Neural progenitor cell (in vitro differentiated cells): ENCODE measurements around the gene RAB5A. TPM values are rescaled to one million over a fixed set of nuclear protein-coding genes. Genes with fewer than 3 reads are reported as not detected.
"Not testable (repeated sequence)": the region's sequence is repeated elsewhere in the genome, so short reads cannot be mapped to it uniquely, and the experiment has no call there.

ENCODE experiments used
- DNase-seq: peaks from one replicate; pipeline ENCODE4 v3.0.0-alpha.2; 2016; ENCODE audit warnings: low spot score
- H2AFZ ChIP-seq: fragments of 200-600 bp; sonication (generic); replicated peaks from 2 replicates; pipeline ENCODE4 v1.6.1; 2016; ENCODE audit warnings: antibody characterized with exemption
- H3F3A ChIP-seq: fragments of 200-600 bp; sonication (generic); 2 replicates; pipeline ENCODE4 v1.6.1; 2016; ENCODE audit warnings: antibody characterized with exemption, low read depth
- H3K27ac ChIP-seq: fragments of 200-600 bp; sonication (generic); 2 replicates; pipeline ENCODE4 v1.5.1; 2016; ENCODE audit warnings: mild to moderate bottlenecking
- H3K27me3 ChIP-seq: fragments of 200-600 bp; sonication (generic); 2 replicates; pipeline ENCODE4 v1.6.1; 2016; ENCODE audit warnings: mild to moderate bottlenecking, moderate library complexity
- H3K36me3 ChIP-seq: fragments of 200-600 bp; sonication (generic); 2 replicates; pipeline ENCODE4 v1.5.1; 2016
- H3K4me1 ChIP-seq: fragments of 200-600 bp; sonication (generic); 2 replicates; pipeline ENCODE4 v1.6.1; 2016; ENCODE audit warnings: mixed run types
- H3K4me2 ChIP-seq: fragments of 200-600 bp; sonication (generic); 2 replicates; pipeline ENCODE4 v1.6.1; 2016
- H3K4me3 ChIP-seq: fragments of 200-600 bp; sonication (generic); 2 replicates; pipeline ENCODE4 v1.5.1; 2016
- H3K79me2 ChIP-seq: fragments of 200-600 bp; sonication (generic); 2 replicates; pipeline ENCODE4 v1.6.1; 2016; ENCODE audit warnings: low read depth
- H3K9ac ChIP-seq: fragments of 200-600 bp; sonication (generic); 2 replicates; pipeline ENCODE4 v1.6.1; 2016
- H3K9me3 ChIP-seq: fragments of 200-600 bp; sonication (generic); 2 replicates; pipeline ENCODE4 v1.5.1; 2016; ENCODE audit warnings: low read depth
- H4K20me1 ChIP-seq: fragments of 200-600 bp; sonication (generic); 2 replicates; pipeline ENCODE4 v1.6.1; 2016; ENCODE audit warnings: low read depth
- H3K27ac Mint-ChIP-seq: 3 replicates; pipeline ENCODE4 v1.8.0; 2021; ENCODE audit warnings: mixed read lengths
- H3K27me3 Mint-ChIP-seq: 2 replicates; pipeline ENCODE4 v1.8.0; 2022; ENCODE audit warnings: low read depth, mild to moderate bottlenecking, inconsistent platforms, moderate library complexity, mixed read lengths; ENCODE audit not compliant: insufficient read depth
- H3K36me3 Mint-ChIP-seq: 3 replicates; pipeline ENCODE4 v1.8.0; 2021; ENCODE audit warnings: mixed read lengths
- H3K4me1 Mint-ChIP-seq: 3 replicates; pipeline ENCODE4 v1.8.0; 2021; ENCODE audit warnings: mixed read lengths
- H3K4me3 Mint-ChIP-seq: 3 replicates; pipeline ENCODE4 v1.8.0; 2021; ENCODE audit warnings: mild to moderate bottlenecking, moderate library complexity, mixed read lengths
- H3K9me3 Mint-ChIP-seq: 3 replicates; pipeline ENCODE4 v1.8.0; 2020; ENCODE audit warnings: mixed read lengths
- EZH2 ChIP-seq: fragments of 200-600 bp; sonication (generic); IDR thresholded peaks from 2 replicates; pipeline ENCODE4 v1.6.1; 2017; ENCODE audit warnings: antibody characterized with exemption, mild to moderate bottlenecking, moderate library complexity
- EZH2phosphoT487 ChIP-seq: fragments of 200-600 bp; sonication (generic); IDR thresholded peaks from 2 replicates; pipeline ENCODE4 v1.6.1; 2017; ENCODE audit warnings: antibody characterized with exemption
- small RNA-seq: library from RNA; depleted of rRNA; stranded (forward); fragments of <200 nt; gene quantifications from one replicate; pipeline ENCODE3, GENCODE V24; 2015
- total RNA-seq: library from RNA; depleted of rRNA; stranded (reverse); fragments of >200 nt; gene quantifications from 2 replicates; pipeline ENCODE4 v1.2.3, GENCODE V29; 2015; ENCODE audit warnings: low replicate concordance
- TF ChIP-seq, protein P1 (sequence below): fragments of 200-600 bp; sonication (generic); IDR thresholded peaks from 2 replicates; pipeline ENCODE4 v1.5.1; 2017; ENCODE audit warnings: antibody characterized with exemption, mild to moderate bottlenecking

Gene RAB5A
- total RNA-seq, 1 donor from 2014 or later = 96.3 TPM

DNA sequence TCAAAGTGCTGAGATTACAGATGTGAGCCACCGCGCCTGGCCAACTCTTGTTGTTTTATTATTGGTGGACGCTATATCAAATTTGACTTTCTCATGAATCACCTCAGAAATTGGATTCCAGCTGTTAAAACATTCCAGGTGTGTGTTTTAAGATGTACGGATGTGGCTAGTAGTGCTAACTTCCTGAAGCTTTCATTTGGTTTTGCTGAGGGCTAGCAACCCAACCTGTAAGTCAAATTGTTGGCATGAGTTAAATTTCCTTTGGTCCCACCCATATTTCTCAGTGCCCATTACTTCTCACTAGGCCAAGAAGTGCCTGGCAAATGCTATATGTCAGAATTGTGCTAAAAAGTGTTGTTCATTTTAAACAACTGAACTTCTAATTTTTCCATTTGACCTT lies 80.2 kb downstream of the RAB5A start:
- no peak for DNase-seq
- peaks cover 43% of the 10 kb centered on the region for H3F3A ChIP-seq
- no peaks in the 10 kb centered on the region for H4K20me1 ChIP-seq

DNA sequence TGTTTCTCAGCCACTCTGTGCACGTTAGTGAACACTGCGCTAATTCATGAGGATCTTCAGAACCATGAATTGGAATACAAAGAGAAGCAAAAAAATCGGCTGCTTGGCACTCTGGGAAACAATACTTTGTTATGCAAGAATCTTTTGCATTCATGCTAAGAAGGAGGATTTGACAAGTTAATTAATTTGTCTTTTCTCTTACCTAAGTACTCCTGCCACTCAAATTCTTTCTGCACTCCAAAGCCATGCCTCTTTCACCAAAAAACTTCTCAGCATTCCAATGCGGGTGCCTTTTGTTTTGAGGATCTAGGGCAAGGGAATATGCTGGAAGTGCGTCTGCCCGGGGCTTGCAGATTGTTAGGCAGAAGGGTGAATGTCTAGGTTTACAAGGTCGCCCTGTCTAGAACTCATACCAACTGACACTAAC lies 82.0 kb downstream of the RAB5A start:
- H4K20me1 ChIP-seq = no peaks in the 10 kb centered on the region
- Mint-ChIP-seq H3K4me3 (no peak overlapping the region), H3K4me1 (peaks cover 9% of the 10 kb centered on the region), H3K9me3 (no peaks in the 10 kb centered on the region), H3K27me3 (no peaks in the 10 kb centered on the region), H3K27ac (no peak overlapping the region), H3K36me3 (no peaks in the 10 kb centered on the region)
- no peak overlapping the region for H2AFZ ChIP-seq
- H3K4me3 ChIP-seq = no peak overlapping the region
- no peaks in the 10 kb centered on the region for H3K79me2 ChIP-seq
- H3K9ac ChIP-seq = no peak overlapping the region
- DNase-seq = peak; percentile 55
- no peaks in the 10 kb centered on the region for H3K27me3 ChIP-seq
- peaks cover 12% of the 10 kb centered on the region for H3K4me1 ChIP-seq
- H3K36me3 ChIP-seq = no peaks in the 10 kb centered on the region
- TF ChIP-seq, protein P1, sequence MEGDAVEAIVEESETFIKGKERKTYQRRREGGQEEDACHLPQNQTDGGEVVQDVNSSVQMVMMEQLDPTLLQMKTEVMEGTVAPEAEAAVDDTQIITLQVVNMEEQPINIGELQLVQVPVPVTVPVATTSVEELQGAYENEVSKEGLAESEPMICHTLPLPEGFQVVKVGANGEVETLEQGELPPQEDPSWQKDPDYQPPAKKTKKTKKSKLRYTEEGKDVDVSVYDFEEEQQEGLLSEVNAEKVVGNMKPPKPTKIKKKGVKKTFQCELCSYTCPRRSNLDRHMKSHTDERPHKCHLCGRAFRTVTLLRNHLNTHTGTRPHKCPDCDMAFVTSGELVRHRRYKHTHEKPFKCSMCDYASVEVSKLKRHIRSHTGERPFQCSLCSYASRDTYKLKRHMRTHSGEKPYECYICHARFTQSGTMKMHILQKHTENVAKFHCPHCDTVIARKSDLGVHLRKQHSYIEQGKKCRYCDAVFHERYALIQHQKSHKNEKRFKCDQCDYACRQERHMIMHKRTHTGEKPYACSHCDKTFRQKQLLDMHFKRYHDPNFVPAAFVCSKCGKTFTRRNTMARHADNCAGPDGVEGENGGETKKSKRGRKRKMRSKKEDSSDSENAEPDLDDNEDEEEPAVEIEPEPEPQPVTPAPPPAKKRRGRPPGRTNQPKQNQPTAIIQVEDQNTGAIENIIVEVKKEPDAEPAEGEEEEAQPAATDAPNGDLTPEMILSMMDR = no peak
- no peak for TF ChIP-seq EZH2phosphoT487
- no peak for TF ChIP-seq EZH2
- H3K27ac ChIP-seq = peak overlapping the region; percentile 66
- H3F3A ChIP-seq = peaks cover 29% of the 10 kb centered on the region
- H3K4me2 ChIP-seq = peak overlapping the region; percentile 3
- H3K9me3 ChIP-seq = no peaks in the 10 kb centered on the region

More for the DNA sequence above, 80.2 kb downstream of the RAB5A start:
- H3K27me3 Mint-ChIP-seq = no peaks in the 10 kb centered on the region
- Histone ChIP-seq H3K79me2 (no peaks in the 10 kb centered on the region), H2AFZ (peak overlapping the region; percentile 9), H3K9me3 (no peaks in the 10 kb centered on the region), H3K9ac (no peak overlapping the region), H3K4me3 (no peak overlapping the region), H3K27ac (no peak overlapping the region), H3K36me3 (no peaks in the 10 kb centered on the region), H3K27me3 (no peaks in the 10 kb centered on the region), H3K4me1 (peaks cover 28% of the 10 kb centered on the region), H3K4me2 (no peak overlapping the region)
- no peaks in the 10 kb centered on the region for H3K9me3 Mint-ChIP-seq
- no peak for TF ChIP-seq EZH2phosphoT487
- no peak for TF ChIP-seq EZH2
- TF ChIP-seq, protein P1 = no peak
- H3K27ac Mint-ChIP-seq = no peak overlapping the region
- peaks cover 15% of the 10 kb centered on the region for H3K4me1 Mint-ChIP-seq
- H3K36me3 Mint-ChIP-seq = no peaks in the 10 kb centered on the region
- no peak overlapping the region for H3K4me3 Mint-ChIP-seq

DNA sequence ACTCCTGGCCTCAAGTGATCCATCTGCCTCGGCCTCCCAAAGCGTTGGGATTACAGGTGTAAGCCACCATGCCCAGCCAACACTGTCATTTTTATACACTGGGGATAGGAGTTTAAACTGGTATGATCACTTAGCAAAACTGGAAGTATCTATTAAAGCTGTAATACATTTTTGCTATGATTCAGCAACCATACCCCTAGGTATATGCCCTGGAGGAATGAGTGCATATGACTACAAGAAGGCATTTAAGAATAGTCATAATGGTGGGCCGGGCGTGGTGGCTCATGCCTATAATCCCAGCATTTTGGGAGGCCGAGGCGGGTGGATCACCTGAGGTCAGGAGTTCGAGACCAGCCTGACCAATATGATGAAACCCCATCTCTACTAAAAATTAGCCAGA lies 85.0 kb downstream of the RAB5A start:
- not testable (repeated sequence) for H3K27me3 Mint-ChIP-seq, H3K4me1 Mint-ChIP-seq, H3K79me2 ChIP-seq, H3K4me1 ChIP-seq, H3K27me3 ChIP-seq, DNase-seq, H4K20me1 ChIP-seq, H3K4me2 ChIP-seq, H3K9me3 Mint-ChIP-seq, H3K9me3 ChIP-seq, H3K27ac ChIP-seq, H3K27ac Mint-ChIP-seq, H3K36me3 Mint-ChIP-seq, H3K9ac ChIP-seq, H3K36me3 ChIP-seq, H3K4me3 Mint-ChIP-seq, H3K4me3 ChIP-seq, H2AFZ ChIP-seq
- H3F3A ChIP-seq = peaks cover 22% of the 10 kb centered on the region

Small RNAs within 50 kb of the gene (small RNA-seq; reads per million reads assigned to genes)
- gene RNU4-85P = not detected
- not detected for gene RPL39P18

Other genes starting within 250 kb of the RAB5A start
- gene EFHB, start 12.9 kb upstream of the RAB5A start, total RNA-seq = 1.7 and 2.0 TPM in 2 replicates
- not detected in 2 replicates for gene PP2D1, start 65.2 kb downstream of the RAB5A start, total RNA-seq
- 11.4 and 21.6 TPM in 2 replicates for gene KAT2B, start 93.3 kb downstream of the RAB5A start, total RNA-seq
- gene SGO1, start 239.1 kb downstream of the RAB5A start, total RNA-seq = 48.2 and 59.2 TPM in 2 replicates